ENCODE measurements around the gene EEF2.
"Not testable (repeated sequence)": the region's sequence is repeated elsewhere in the genome, so short reads cannot be mapped to it uniquely, and the experiment has no call there.

Gene EEF2

DNA sequence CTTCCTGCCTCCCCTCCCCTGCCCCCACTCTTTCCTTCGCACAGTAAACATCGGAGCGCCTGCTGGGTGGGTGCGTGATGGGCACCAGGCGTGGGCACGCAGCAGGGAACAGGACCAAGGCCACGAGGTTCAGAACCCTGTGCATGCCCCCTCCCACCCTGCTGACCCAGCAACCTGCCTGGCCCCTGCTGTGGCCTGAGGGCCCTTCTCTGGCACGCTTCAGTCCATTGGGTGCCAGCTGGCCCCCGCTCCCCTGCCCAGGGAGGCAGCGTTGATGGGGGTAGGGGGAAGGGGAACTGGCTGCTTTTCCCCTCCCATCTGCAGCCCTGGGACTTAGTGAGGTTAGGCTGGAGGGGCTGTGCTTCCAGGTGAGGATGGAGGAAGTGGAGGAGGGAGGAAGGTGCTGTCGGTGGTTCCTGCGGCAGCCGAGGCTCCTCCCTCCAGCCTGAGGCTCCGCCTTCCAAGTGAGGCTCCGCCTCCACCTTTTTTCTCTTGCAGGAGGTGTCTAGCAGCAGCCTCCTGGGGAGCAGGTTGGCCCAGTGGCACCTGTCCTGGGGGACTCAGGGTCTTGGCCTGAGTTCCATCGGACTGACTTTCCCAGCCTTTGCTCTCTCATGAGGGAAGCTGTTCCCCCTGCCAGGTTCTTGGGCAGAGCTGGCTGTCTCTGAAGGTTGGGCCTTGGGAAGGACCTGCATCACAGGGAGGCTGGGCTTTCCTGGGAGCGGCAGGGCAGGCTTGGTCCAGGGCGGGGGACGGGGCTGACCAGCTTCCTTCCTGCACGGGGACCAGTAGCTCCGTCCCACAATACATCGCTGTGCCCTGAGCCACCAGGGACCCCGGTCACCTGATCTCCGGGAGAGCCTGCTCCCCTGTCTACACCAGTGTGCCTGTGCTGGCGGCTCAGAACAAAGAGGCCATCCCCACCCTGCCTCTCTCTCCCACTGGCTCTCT, 29.6 kb upstream of the EEF2 start:
- DNase-seq: peak in 4 of 6 experiments; percentile 20 to 46 (median 34)

- no peak for DNase-seq
Measured at GRCh38 chr19:4013886-4014540, 28.8 kb upstream of the EEF2 start.

DNA sequence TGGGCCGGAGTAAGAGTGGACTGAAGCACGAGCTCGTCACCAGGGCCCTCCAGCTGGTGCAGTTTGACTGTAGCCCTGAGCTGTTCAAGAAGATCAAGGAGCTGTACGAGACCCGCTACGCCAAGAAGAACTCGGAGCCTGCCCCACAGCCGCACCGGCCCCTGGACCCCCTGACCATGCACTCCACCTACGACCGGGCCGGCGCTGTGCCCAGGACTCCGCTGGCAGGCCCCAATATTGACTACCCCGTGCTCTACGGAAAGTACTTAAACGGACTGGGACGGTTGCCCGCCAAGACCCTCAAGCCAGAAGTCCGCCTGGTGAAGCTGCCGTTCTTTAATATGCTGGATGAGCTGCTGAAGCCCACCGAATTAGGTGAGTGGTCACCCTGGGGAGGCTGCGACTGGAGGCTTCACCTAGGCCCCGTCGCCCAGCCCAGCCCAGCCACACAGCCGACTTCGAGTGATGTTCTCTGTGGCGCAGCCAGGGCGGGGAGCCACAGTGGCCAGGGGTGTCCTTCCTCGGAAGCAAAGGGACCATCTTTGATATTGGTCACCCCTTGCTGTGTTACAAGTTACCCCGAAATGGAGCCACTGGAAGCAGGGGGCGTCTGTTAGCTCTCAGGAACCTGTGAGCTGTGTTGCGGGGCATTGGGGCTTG, 27.8 kb upstream of the EEF2 start:
- no peak for DNase-seq

- DNase-seq: no peak
Measured at GRCh38 chr19:4012092-4012974, 27.1 kb upstream of the EEF2 start.

DNA sequence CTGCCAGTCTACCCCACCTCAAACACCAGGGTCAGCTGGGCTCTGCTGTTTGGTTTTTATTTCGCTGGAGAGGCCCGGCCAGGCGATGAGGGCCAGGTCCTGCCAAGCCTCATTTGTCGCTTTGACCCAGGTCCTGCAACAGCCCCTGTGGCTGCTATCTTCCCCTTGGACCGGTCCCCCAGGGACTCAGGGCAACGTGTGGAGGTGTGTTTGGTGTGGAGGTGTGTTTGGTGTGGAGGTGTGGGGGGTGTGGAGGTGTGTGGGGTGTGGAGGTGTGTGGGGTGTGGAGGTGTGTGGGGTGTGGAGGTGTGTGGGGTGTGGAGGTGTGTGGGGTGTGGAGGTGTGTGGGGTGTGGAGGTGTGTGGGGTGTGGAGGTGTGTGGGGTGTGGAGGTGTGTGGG, 26.2 kb upstream of the EEF2 start:
- not testable (repeated sequence) for DNase-seq

DNA sequence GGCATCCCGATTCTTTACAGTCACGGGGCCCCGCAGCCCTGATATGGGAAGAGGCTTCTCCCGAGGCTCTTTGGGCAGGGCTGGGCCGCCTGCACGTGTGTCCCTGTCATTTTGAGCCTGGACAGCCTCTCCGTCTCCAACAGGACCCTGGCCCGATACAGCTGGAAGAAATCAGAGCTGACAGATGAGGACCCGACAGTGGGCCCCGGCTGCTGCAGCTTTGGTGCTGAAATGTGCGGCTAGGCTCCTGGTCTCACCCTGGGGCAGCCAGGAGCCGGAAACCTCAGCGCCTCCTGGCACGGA, 25.5 kb upstream of the EEF2 start:
- DNase-seq: no peak

DNA sequence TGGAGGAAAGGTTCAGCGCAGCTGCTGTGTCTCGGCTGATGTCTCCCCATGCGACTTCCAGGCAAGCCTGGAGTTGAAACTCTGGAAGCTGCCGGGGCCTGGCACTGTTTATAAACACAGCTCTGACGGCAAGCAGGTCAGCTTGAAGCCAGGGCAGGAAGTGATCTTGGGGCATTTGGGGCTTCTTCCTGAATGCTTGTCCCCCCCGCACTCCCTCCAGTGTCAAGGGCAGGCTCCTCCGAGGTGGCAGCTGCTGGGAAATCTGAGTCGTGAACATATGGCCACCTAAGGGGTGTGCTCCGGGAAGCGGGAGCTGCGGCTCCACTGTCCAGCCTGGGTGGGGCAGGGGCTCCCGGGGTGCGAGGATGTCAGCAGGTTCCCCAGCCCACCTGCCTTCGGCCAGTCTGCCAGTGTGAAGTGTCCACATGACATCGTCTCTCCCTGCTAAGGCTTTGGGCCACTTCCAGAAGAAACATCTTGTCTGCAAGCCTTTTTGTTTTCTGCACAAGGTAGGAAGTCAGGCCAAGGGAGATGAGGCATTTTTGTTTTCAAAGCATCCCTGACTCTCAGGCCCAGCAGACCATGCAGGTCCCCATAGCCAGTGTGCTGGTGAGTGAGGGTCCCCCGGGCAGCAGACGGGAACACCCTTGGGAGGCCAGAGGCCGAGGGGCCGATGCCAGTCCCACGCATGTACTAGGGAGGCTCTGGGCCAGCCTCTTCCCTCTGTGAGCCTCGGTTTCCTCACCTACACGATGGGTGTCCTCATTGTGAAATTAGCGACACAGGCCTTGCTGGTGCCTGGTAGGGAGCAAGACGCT, 24.9 kb upstream of the EEF2 start:
- no peak for DNase-seq

DNA sequence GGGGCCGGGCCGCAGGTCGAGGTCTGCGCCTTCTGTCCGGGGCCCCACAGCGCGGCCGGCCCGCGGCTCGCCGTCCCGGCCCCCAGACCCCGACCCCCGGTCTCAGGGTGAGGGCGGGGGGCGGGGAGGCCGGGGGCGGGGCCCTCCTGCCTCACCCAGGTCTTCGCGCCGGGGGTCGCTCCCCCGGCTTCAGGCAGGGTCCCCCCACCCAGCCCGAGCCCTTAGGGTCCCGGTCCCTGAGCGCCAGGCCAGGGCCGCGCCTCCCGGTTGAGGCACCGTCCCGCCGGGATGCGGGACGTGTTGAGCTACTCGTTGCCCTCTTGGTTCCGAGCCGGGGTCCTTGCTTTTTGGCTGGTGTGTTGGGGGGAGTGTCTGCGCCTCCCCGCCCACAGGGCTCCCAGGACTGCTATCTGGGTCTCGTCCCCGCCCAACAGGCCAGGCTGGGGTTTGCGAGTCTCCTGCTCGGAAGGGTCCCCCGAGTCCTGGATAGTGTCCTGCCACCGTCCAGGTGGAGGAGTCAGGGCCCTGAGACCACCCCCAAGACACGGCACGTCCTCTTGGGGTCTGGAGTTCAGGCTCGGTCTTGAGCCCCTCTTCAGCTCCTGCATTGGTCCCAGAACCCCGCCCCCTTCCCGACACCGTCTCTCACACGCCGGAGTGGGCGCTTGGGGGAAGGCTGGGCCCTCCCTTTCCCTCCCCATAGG, 22.7 kb upstream of the EEF2 start:
- peak in 2 of 6 experiments; percentile 22 to 44 for DNase-seq

- peak; percentile 92 to 98 (median 96) for DNase-seq
Measured at GRCh38 chr19:4007021-4007835, 22.0 kb upstream of the EEF2 start, which contains the start of gene PIAS4. TSS of gene PIAS4 (plus strand) at chr19:4007736. CDS start at chr19:4007761, 25 bp downstream.

DNA sequence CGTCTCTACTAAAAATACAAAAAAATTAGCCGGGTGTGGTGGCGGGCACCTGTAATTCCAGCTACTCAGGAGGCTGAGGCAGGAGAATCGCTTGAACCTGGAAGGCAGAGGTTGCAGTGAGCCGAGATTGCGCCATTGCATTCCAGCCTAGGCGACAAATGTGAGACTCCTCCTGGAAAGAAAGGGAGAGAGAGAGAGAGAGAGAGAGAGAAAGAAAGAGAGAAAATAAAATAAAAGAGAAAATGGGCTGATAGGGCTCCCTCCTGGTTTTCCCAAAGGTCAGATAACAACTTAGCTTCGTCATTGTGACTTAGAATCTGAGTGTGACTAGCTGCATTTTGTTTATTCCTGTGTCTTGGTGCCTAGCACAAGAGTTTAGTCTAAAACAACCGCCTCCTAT, 20.2 kb upstream of the EEF2 start:
- not testable (repeated sequence) for DNase-seq

- not testable (repeated sequence) for DNase-seq
Measured at GRCh38 chr19:4000798-4001197, 15.5 kb upstream of the EEF2 start.

GRCh38 chr19:3998667-3999412, 13.6 kb upstream of the EEF2 start:
- not testable (repeated sequence) for DNase-seq

GRCh38 chr19:3995607-3996006, 10.3 kb upstream of the EEF2 start:
- DNase-seq: no peak

DNA sequence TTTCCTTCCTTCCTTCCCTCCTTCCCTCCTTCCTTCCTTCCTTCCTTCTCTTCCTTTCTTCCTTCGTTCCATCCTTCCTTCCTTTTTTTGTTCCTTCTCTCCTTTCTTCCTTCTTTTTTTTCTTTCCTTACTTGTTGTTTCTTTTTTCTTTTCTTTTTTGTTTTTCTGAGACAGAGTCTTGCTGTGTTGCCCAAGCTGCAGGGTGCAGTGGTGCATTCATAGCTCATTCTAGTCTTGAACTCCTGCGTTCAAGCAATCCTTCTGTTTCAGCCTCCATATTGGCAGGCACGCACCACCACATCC, 5.5 kb upstream of the EEF2 start:
- DNase-seq: no peak

- peak; percentile 78 to 90 (median 88) for DNase-seq
Measured at GRCh38 chr19:3987619-3988371, 2.5 kb upstream of the EEF2 start.

DNA sequence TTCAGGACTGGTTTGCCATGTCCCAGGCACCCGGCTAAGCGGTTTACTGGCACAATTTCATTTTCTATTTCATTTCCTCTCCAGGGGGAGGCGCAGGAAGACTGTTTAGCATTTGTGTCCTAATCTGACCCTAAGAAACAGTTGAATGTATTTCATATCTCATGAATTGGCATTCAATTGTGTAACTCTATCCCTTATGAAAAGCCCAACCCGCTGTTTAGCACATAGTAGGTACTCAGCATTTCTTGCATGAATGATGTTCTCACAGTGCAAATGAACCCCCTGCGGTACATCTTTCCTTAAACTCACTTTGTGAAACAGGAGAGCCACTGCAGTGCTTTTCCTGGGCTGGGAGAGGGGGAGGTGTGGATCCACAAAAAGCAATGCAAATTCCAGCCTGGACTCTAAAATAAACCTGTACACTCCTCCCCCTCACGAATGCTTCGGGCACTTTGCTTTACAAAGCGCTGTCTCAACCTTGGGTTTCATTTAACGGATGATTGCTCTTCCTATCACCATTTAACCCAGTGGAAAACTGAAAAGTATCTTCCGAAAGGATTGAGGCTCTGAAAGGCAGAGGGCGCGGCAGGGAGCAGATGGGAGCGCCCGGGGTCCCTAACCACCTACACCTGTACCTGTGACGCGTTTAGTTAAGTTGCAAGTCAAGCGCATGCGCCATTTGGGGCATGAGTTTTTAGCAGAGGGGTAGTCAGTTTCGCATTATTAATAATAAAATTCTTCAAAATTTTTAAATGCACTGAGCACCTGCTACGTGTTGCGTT, 1.2 kb upstream of the EEF2 start:
- peak; percentile 34 to 71 (median 56) for DNase-seq

DNA sequence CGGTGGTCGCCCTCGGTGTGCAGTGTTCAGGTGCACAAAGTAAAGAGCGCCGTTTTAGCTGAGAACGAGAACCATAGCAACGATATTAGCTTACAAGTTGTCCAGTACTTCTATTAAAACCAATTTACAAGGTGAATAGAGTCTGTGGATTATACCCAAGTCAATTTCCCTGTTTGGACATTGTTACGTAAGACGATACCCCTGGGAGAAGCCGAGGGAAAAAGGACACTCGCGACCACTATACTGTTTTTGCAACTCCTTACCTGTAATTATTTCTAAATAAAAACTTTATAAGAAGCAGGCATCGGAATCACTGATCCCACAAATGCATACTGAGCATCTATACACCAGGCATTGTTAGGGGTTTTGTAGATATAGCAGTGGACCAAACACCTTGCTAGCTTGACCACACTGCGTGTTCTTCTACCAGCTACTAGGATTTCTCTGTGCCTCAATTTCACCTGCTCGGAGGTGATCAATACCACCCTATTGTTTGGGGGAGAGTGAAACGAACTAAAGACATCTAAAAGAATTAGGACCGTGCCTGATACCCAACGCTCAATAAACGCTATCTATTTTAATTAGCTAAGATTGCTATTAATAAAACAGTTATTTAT, 488 bp upstream of the EEF2 start:
- DNase-seq: peak in 1 of 6 experiments; percentile 72

DNA sequence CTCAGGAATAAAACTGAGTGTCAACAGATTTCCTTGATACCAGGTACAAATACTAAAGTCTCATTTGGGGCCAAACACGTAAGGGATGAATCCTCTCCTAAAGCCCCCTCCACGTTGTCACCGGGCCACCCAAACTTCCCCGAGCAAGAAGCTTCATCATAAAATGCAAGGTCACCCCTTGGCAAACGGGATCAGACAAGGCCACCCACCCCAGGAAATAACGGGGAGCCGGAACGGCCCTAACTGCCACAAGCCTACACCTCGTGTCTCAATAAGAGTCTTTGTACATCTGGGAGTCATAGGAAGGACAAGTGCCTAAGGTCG, 717 bp downstream of the EEF2 start:
- DNase-seq: no peak
